Stimulated activated CD4-positive, alpha-beta T cell treated with anti-CD3 and anti-CD28 coated beads, Interleukin-12 subunit alpha, Interleukin-12 subunit beta, amount 100 ng/mL, for 4 hours (primary cell): ENCODE data around the gene DCLRE1A.

Experiments used
- DNase-seq: peaks from one replicate; pipeline ENCODE4 v3.0.0-alpha.2; 2020

DCLRE1A gene

DNA sequence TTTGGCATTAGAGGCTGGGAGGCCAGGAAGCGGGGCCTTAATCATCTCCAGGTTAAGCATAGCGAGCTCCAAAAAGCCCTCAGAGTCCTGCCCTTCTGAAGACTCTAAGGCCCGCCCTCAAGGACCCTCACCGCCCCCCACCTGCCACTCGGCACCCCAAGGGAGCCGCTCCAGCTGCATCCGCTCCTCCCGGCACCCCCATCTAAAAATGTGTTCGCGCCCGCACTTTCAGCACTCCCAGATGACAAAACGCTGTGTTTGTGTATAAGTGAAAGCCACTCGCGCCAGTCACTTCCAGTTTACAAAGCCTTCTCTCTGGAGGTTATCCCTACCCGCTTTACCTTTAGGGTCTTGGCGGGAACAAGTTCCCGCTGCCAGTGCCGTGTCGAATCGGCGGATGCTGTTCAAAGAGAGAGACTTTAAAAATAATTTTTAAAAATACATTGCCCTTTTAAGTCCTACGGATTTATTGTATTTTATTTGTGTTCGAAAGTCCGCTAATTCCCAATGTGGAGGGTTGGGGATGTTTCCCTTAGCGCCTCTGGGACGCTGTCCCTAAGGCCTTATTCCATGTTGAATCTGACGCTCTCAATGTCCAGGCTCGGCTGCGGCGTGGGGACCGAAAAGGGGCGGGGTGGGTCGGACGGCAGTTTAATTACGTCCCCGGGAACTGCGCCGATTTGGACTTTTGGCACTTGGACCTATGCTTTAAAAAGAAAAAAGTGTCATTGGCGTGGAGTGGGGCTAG, at the start of gene DCLRE1A, which contains the start of gene NHLRC2:
Gene DCLRE1A, minus strand, starts transcription at position 70 of the 748 bp plus-strand sequence. CDS start 900 bp downstream, outside the sequence.
Gene NHLRC2, plus strand, starts transcription at position 649 of the 748 bp plus-strand sequence. CDS start 212 bp downstream, outside the sequence.
- DNase-seq: peak; percentile 65

DNA sequence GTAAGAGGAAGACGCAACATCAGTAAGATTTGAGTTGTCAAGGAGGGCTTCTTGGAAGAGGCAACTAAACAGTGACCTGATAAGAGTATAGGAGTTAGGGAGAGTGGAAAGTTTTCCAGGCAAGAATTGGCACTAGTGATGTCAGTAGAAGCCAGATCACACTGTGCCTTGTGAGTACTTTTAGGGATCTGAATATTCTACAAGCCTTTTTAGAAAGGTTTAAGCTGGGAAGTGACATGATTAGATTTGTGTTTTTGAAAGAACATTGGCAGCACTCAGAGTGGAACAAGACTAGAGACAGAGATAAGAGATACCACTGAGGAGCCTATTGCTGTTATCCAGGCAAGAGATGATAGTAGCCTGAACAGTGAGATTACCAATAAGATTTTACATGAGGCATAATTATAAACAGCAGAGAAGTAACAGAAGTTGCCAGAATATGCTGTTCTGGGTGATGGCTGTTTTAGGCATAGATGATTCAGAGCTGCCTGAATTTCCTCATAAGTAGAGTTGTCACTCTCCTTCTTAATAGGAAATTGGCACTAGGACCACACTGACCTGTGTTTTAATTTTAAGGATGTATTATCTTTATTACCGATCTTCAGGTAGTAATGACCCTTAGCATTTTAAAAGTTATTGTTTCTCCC, 46.2 kb upstream of the DCLRE1A start:
- DNase-seq: no peak

DNA sequence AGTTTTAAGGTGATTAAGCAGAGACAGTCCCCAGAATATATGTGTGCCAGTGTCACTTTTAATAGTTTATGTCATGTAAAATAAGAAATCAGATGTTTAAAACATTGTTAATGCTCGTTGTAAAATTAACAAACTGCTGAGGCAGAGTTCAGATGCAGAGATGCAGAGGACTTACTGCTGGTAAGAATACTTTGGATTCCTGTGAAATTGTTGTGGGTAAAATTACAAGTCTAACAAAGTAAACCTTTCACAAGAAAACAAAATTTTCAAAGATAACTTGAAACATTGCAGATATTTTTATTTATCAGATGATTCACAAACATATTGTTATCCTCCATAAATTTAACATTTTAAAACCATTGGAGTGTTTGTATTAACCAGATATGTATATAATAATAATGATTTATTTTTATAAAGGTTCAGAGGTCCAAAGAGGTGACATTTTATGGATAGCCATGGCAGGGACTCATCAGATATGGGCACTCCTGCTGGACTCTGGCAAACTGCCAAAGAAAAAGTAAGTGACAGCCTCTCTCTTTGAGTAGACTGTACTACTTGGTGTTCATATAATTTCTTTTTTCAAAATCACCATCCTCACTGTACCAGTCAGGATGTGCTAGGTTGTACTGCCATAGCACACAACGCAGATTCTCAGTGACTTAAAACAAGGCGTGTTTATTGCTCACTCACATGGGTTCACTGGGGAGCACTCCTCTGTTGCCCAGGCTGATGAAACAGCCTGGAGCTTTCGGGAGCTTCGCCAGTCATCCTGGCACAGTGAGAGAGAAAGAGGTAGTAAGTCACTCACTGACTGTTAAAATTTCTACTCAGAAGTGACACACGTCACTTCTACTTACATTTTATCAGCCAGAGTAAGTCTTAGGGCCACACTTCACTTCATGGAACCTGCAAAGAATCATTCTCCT, 44.1 kb upstream of the DCLRE1A start:
- DNase-seq: no peak

DNA sequence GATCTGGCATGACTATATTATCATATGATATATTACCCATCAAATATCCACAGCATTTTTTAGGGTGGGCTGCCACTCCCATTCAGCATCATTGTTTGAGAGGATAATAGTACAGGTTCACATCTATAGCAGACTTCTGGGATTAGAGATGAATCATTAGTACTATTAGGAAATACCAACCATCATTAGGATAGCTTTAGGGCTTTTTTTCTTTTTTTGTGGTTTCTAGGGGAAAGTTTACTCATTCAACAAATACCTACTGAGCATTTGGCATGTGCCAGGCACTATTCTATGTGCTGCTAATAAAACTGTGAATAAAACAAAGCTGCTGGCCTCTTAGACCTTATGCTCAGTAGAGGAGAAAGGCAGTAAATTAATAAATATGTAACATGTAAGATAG, 41.1 kb upstream of the DCLRE1A start:
- no peak for DNase-seq

DNA sequence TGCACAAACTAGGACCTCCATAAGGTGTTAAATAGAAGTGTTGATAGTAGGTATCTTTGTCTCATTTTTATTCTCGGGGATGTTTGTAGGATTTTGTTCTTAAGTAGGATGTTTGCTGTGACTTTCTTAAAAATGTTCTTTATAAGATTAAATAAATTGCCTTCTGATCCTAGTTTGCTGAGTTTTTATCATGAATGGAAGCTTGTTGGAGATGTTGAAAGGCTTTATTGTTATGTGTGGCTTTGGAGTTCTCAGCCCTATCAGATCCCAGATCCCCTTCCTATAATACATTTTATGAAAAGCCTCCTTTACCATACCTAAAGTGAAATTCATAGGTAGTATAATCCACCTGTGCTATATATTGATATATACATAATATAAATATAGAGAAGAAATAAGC, 40.7 kb upstream of the DCLRE1A start:
- no peak for DNase-seq

DNA sequence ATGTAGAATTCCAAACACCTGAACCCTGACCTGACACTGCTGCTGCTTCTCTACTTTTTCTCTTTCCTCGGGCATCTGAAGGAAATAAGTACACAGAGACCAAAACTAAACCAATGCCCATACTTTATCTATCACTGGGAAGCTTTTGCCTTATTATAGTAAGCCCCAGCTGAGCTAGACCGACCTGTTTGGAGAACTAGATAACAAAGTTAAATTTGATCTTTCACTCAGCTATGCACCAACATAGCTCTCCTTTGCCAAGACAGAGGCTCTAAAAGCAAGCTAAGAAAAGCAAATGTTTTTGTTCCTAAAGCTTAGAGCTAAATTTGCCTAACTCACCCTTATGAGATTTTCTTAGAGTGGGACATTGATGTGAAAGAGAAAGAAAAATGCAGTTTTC, 39.7 kb upstream of the DCLRE1A start:
- no peak for DNase-seq

DNA sequence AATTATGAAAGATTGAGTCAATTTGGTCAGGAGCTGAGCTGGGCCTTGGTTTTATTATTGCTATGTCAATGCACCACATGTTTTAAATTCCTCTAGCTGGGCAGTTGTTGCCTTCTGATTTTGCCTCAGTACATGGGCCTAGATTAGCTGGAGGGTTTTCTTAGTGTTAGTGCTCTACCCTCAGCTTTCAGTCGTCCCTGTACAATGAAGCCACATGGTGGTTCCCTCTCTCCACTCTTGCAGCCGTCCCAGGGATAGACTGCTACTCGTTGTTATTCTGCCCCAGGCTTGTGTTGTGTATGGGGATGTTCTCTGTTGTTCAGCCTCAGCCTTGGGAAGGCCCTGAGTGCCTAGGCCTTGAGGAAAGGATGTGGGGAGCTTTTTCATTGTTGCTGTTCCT, 37.6 kb upstream of the DCLRE1A start:
- DNase-seq: no peak

DNA sequence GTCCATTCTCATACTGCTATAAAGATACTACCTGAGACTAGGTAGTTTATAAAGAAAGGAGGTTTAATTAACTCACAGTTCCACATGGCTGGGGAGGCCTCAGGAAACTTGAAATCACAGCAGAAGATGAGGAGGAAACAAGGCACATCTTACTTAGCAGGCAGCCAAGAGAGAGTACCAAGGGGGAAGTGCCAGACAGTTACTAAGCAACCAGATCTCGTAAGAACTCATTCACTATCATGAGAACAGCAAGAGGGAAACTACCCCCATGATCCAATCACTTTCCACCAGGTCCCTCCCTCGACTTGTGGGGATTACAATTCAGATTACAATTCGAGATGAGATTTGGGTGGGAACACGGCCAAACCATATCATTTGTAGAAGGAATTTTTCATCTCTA, 36.9 kb upstream of the DCLRE1A start:
- no peak for DNase-seq

DNA sequence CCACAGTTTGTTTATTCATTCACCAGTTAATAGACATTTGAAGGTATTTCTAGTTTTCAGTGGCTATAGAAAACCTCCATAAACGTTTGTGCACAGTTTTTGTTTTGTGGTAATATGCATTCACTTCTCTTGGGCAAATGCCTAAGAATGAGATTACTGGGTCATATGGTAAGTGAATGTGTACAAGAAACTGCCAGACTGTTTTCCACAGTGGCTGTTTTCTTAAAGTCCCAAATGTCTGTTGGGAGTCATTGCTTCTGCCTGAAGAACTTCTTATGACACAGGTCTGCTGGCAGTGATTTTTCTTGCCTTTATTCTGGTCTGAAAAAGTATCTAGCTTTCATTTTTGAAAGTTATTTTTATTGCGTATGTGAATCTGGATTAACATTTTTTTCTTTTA, 36.0 kb upstream of the DCLRE1A start:
- DNase-seq: no peak

DNA sequence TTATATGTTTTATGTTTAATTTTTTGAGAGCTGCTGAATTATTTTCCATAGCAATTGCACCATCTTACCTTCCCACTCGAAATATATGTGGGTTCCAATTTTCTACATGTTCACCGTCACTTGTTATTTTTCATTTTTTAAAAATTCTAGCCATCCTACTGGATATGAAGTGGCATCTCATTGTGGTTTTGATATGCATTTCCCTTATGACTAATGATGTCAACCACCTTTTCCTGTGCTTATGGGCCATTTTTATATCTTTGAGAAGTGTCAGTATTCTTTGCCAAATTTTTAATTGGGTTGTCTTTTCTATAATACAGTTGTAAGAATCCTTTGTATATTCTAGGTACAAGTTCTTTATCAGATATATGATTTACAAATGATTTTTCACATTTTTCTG, 28.4 kb upstream of the DCLRE1A start:
- no peak for DNase-seq

DNA sequence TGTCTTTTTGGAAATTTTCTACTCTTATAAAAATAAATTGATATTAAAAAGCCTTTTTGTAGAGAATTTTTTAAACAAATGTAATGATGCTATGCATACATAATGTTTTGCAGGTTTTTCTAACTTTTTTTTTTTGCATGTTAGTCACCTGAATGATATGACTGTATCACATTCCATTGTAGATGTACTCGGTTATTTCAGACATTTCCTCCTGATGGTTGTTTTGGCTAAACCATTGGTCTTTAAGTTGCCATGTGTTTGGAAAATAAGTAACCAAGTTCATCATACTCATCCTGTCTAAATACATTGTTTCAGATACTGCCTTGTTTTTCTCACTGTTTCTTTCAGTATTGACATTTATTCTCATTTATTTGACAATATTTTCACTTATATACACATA, 26.4 kb upstream of the DCLRE1A start:
- DNase-seq: no peak

DNA sequence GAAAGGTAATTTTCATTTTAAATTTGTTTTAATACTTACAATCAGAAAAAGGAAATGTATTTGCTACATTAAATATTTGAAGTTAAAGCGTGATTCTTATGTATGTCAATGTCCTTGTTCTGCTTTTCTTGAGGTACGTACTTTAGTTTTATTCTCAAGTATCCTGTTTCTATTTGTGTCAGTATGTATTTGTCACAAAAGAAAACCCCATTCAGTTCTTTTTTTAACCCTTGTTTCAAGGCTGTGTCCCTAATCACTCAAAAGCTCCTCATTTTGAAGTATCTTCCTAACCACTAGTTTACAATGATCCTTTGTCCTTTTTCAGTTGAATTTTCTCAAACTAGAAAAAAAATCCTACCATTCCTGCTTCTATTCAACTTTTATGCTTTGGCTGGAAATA, 25.8 kb upstream of the DCLRE1A start:
- no peak for DNase-seq

DNA sequence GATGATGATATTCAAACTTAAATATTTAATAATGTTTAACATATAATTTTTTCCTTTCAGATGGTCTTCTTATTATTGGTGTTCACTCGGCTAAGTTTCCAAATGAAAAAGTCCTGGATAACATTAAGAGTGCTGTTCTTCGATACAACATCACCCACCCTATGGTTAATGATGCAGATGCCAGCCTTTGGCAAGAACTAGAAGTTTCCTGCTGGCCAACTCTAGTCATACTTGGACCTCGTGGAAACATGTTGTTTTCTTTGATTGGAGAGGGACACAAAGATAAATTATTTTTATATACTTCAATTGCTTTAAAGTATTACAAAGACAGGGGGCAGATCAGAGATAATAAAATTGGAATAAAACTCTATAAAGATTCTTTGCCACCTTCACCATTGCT, 22.6 kb upstream of the DCLRE1A start:
- DNase-seq: no peak

DNA sequence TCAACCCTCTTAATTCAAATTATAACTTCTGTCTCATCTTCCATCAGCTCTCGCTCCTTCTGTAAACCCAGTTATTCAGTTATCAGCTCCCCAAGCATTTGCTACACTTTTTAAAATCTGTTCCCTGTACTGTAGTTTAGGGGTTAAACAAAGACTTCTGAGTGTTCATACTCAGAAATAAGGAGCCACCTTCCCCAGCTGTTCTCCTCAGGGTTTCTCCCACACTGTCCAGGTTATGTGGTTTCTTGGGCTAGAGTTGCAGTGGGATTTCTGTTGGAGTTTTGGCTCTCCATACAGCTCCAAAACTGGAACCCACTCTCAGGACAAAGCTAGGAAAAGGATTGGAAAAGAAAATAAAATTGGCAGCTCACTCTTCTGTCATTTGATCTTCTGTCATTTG, 21.3 kb upstream of the DCLRE1A start:
- no peak for DNase-seq

DNA sequence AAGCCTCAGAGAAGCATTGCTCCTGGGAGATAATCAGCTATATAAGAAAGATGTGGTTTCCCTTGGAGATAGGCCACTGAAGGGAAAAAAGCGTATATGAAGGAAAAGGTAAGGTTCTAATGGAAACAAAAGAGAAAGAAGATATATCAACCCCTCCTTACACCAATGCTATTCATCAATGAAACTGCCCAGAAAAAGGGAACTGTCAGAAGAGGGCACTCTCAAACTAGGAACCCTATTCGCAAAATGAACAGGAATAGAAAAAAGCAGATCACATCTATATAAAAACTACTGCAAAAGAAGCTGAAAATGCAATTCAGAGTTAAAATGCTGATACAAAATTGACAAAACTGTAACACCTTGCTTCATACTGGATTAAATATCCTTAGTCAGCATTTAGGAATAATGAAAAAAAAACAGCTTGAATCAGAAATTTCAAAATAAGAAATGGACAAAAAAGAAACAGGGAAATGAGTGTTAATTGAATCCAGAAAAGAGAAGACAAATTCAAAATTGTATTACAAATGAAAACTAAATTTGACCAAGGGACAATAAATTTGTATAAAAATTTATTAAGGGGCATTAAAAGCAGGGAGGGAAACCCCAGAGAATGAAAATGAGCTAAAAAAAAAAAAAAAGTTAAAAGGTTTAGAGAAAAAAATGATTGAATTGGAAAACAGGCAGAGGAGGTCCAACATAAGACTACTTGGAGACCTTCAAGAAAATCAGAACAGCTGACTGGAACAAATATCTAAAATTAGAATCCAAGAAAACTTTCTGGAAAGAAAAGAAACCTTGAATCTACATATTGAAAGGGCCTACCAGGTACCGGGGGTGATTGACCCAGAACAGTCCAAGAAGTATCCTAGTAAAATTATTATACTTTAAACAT, 18.5 kb upstream of the DCLRE1A start:
- no peak for DNase-seq

DNA sequence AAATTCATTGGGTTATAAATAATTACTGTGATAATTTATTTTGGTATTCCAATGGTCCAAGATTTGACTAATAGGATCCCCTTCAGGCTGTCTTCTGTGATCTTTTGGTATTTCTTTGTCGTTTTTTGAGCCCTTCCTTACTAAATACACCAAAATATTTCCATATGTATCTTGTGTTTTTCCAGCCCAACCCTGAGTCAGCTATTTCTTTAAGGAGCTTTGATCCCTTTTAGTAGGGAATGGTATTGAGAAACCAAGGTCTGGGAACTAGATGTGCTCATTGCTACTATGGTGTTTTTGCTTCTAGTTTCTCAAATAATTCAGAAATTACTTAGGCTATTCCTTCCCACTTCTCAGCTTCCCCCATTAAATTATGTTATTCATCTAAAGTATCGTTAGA, 15.9 kb upstream of the DCLRE1A start:
- DNase-seq: no peak

DNA sequence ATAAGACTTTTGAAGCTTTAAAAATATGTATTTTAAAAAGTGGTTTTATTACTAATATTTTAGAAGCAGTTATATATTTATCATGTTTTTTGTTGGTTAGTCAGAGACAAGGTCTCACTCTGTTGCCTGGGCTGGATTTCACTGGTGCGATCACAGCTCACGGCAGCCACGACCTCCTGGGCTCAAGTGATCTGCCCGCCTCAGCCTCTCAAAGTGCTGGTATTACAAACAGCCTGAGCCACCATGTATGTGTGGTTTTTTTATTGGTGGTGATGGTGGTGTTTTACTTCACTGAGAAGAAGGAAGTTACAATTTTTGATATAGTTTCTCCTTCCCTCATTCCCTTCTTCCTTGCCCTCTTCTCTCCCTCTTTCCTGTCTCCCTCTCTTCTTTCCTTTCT, 14.0 kb upstream of the DCLRE1A start:
- no peak for DNase-seq

DNA sequence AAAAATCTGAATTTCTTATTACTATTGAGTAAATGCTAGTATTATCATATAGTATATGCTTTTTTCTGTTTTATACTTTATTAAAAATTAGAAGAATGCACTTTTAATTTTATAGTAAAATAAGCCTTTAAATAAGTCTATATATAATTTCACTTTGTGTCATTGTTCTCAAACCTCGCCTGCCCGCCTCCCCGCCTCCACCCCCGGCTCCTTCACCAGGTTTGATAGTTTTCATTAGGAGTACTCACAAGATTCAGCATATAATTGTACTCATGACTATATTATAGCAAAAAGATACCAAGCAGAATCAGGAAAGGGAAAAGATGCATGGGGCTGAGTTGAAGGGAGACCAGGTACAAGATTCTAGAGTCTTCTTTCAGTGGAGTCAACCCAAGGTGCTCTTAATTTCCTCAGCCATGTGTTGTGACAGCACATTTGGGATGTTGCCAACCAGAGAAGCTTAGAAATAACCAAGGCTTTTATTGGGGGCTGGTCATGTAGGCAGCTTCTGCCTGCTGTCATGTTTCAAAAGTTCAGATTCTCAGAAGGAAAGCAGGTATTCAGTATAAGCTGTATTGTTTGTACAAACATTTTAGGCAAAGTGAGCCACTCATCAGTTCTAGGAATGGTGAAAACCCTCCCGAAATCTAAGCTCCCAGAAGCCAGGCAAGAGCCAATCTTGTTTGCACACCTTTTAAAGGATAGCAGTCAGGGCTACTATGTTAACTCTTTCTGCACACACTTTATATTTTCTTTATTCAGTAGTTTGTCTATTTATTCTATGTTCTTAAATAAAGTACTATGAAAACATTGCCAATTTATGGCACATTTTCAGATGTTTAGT, 12.9 kb upstream of the DCLRE1A start:
- DNase-seq: no peak

DNA sequence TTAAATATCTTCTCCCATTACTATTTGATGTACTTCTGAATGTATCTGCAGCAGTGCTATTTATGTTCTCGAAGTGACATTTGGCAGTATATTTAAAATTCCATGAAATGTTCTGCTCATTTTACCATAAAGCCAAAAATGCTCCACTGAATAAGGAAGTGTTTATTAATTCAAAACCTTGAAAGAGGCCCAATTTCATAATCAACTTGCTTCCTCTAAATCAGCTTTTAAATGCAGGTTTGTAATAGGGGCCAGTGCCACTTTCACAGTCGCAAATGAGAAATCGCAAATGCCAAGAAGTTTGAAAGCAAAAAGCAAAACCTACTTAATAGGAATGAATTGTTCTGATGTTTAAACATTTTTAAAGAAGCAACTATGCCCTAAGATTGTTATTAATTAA, 12.0 kb upstream of the DCLRE1A start:
- no peak for DNase-seq

DNA sequence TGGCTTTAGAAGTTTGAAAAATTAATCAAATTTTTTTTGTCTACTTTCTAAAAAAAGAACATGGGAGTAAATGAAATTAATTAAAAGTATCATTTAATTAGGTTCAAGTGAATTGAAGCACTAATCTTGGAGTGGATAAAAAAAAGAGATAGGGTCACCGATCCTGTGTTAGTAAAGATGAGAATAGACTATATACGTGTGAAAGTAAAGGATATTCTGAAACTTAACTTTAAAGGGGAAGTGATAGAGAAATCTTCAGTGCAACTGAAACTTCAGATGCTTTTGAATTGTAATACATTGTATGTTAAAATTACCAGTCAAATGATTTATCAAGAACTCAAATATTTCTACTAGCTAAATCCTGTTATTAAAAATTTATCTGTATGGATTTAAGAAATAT, 5.4 kb upstream of the DCLRE1A start:
- no peak for DNase-seq

DNA sequence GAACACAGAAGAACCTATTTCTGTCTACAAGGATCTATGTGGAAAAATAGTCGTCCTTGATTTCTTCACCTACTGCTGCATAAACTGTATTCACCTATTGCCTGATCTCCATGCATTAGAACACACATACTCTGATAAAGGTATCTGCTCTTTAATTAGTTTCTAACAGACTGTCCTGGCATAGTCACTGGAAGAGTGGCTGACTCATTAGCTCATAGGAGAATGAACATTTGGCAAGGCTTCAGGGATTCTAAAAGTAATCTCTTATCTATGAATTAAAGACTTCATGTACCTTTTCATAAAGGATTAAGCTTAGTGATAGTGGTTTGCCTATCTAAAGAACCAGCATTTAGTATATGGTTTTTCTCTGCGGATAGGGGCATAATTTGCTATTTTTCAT, 4.7 kb upstream of the DCLRE1A start:
- DNase-seq: no peak

DNA sequence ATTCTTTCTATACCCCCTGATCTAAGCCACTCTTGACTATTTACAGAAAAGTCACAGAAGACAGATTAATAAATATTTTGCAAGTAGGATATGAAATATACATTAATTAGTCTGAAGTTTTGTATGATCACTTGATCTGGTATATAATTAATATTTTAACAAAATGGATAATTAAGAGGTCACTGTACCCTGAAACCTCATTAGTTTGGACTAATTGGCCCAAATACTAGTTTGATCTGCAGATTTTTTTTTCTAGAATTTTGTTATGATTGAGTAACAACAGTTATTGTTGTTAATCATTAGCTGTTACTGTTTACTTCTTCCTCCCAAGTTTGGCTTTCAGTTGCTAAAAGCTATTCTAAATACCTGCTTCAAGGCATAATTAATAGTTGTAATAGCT, 3.3 kb upstream of the DCLRE1A start:
- DNase-seq: no peak
